Activated T-cell treated with anti-CD3 and anti-CD28 coated beads, Interleukin-2, amount 50 U/mL, for 4 hours (primary cell): ENCODE measurements around the gene DDX28. TPM values are rescaled to one million over a fixed set of nuclear protein-coding genes. Genes with fewer than 3 reads are reported as not detected.

ENCODE experiments used
- ATAC-seq, 2 donors: fragments of 200-7000 bp; cut with Tn5 transposase; one replicate each; pipeline ENCODE4 v1.10.0; 2021
- DNase-seq: peaks from one replicate; pipeline ENCODE4 v3.0.0-alpha.2; 2020
- H3K27me3 Mint-ChIP-seq: one replicate; pipeline ENCODE4 v1.8.0; 2021; ENCODE audit warnings: low read depth, mixed read lengths
- H3K36me3 Mint-ChIP-seq: one replicate; pipeline ENCODE4 v1.8.0; 2022; ENCODE audit warnings: mixed read lengths; ENCODE audit not compliant: insufficient read depth
- H3K4me1 Mint-ChIP-seq: one replicate; pipeline ENCODE4 v1.8.0; 2021; ENCODE audit warnings: low read depth, mixed read lengths
- H3K4me3 Mint-ChIP-seq: one replicate; pipeline ENCODE4 v1.8.0; 2021; ENCODE audit warnings: mild to moderate bottlenecking, moderate library complexity, mixed read lengths
- H3K9me3 Mint-ChIP-seq: one replicate; pipeline ENCODE4 v1.8.0; 2021; ENCODE audit warnings: mixed read lengths
- total RNA-seq, 3 donors: library from RNA; stranded (reverse); gene quantifications; one replicate each; pipeline ENCODE4 v1.2.1, GENCODE V29; 2021

Gene DDX28, protein sequence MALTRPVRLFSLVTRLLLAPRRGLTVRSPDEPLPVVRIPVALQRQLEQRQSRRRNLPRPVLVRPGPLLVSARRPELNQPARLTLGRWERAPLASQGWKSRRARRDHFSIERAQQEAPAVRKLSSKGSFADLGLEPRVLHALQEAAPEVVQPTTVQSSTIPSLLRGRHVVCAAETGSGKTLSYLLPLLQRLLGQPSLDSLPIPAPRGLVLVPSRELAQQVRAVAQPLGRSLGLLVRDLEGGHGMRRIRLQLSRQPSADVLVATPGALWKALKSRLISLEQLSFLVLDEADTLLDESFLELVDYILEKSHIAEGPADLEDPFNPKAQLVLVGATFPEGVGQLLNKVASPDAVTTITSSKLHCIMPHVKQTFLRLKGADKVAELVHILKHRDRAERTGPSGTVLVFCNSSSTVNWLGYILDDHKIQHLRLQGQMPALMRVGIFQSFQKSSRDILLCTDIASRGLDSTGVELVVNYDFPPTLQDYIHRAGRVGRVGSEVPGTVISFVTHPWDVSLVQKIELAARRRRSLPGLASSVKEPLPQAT
- total RNA-seq: 10 to 100 TPM; 34.9 to 40.3 (median 39.1) TPM

DNA sequence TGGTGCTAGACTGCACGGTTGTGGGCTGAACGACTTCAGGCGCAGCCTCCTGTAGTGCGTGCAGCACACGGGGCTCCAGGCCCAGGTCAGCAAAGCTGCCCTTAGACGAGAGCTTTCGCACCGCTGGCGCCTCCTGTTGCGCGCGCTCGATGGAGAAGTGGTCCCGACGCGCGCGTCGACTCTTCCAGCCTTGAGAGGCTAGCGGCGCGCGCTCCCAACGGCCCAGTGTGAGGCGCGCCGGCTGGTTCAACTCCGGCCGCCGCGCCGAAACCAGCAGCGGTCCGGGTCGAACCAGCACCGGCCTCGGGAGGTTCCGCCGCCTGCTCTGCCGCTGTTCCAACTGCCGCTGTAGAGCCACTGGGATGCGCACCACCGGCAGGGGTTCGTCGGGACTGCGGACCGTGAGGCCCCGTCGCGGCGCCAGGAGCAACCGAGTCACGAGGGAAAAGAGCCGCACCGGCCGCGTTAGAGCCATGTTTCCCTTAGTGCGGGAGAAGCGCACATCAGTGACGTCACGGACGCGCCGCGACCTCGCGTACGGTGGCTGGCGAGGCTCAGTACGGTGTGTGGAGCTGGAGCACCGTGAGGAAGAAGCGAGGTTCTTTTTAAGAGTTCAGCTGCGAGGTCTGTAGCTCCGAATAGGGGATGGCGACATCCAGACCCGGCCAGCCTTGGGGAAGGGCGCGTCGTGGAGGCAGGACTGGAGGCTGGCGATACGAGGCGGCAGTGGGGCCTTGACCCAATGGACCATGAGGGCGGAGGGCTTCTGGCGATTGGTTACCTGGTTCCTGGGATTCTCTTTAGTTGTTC lies at the start of gene DDX28, which contains the start of gene DUS2:
Gene DDX28 (minus strand): TSS at position 505 of the 810 bp plus-strand sequence. CDS start 30 bp downstream, at position 475.
Gene DUS2 (plus strand): TSS at position 557 of the 810 bp plus-strand sequence. CDS start 14,740 bp downstream, outside the sequence.
- no peaks in the 10 kb centered on the region for H3K27me3 Mint-ChIP-seq
- peaks cover 22% of the 10 kb centered on the region for H3K4me1 Mint-ChIP-seq
- ATAC-seq: peak; percentile 90 to 92
- H3K4me3 Mint-ChIP-seq: peak within 1 kb of the TSS; percentile 97
- DNase-seq: peak; percentile 95
- H3K36me3 Mint-ChIP-seq: peaks cover 13% of the 10 kb centered on the region
- H3K9me3 Mint-ChIP-seq: no peaks in the 10 kb centered on the region

DNA sequence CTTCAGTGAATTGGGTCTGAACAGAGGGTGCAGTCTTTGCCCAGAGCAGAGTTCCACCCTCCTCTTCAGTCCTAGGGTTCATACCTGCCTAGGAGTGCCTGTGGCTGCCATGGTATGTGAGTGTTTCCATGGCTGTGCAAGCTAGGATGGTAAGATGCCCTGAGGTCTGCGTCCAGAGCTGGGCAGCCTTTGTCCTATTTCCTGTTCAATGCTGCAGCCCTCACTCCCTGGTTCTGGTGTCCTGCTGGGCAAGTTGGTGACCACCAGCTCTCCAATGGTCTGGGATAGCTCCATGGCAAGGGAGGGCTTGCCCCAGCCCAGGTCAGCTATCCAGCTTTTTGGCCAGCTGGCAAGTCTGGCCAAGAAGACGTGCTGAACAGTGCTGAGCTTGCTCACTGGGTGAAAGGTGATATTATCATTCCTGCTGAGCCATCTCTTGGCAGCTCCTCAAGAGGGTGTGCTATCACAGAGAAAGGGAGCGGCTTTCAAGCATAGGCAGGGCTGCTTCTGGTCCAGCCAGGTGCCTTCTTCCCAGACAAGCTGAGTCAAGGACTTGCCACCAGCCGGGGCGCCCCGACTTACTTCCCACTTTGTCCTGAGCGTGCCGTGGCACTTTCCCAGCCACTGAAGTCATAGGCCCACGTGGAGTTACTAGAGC lies 49.1 kb upstream of the DDX28 start:
- no peak for ATAC-seq
- Mint-ChIP-seq H3K4me1 (peaks cover 81% of the 10 kb centered on the region), H3K36me3 (peaks cover 49% of the 10 kb centered on the region), H3K9me3 (no peaks in the 10 kb centered on the region), H3K4me3 (no peak overlapping the region), H3K27me3 (no peaks in the 10 kb centered on the region)
- no peak for DNase-seq

DNA sequence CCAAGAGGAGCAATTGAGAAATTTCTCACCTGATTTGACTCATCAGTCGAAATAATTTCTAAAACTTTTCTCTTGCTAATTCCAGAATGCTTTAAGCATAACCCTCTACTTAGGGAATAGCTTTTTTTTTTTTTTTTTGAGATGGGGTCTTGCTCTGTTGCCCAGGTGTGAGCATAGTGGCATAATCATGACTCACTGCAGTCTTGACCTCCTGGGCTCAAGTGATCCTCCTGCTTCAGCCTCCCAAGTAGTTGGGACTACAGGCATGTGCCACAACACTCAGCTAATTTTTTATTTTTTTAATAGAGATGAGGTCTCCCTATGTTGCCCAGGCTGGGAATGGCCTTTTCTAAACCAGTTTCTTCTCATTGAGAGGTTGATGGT lies 48.5 kb upstream of the DDX28 start:
- Mint-ChIP-seq H3K36me3 (peaks cover 46% of the 10 kb centered on the region), H3K4me3 (no peak overlapping the region), H3K9me3 (no peaks in the 10 kb centered on the region), H3K27me3 (no peaks in the 10 kb centered on the region), H3K4me1 (peaks cover 79% of the 10 kb centered on the region)
- DNase-seq (no peak), ATAC-seq (no peak)

DNA sequence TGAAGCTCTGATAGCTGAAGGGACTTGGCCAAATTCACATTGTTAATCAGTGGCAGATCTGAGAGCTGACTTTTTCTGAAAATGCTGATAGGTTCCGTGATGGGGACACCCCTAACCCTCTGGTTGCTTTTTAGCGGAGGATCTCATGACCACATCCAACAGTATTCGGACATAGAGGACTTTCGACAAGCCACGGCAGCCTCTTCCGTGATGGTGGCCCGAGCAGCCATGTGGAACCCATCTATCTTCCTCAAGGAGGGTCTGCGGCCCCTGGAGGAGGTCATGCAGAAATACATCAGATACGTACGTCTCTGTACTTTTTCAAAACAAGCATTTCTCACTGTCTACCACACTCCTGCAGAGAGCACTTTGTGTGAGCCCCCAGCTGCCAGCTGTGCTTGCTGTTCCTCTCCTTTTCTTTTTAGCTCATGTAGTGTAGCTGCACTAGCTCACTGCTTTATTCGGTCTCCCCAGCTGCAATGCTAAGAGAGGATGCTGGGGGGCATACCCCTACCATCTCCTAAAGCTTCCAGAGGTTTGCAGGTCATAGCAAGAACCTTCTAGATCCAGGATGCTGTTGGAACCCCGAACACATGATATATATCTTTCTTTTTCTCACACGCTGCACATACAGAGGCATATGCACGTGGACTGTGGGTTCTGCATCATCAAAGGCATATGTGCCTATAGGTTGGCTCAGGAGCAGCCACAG lies 47.9 kb upstream of the DDX28 start:
- H3K36me3 Mint-ChIP-seq: peaks cover 42% of the 10 kb centered on the region

DNA sequence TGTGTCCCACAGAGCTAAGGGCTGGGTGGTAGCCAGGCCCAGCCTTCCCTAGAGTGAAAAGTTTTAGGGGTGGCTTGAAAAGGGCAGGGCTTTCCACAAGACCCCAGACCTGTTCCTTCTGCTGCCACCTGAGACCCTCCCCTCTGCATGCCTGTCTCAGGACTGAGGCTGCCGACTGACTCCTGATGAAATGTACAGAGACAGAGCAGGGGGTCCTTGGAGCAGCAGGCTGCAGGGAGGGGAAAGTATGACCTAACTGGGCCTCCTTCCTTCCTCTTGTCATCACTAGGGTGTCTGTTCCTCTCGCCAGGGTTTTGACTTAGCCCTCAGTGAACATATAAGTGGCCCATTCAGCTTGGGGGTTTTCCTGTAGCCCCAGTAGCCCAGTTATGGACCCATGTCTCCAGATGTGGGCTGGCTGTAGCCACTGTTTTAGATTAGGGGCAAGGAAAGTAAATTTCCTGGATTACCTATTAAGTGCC lies 47.3 kb upstream of the DDX28 start:
- DNase-seq (no peak), ATAC-seq (peak in 1 of 2 donors; percentile 15)
- peaks cover 38% of the 10 kb centered on the region for H3K36me3 Mint-ChIP-seq
- H3K27me3 Mint-ChIP-seq: no peaks in the 10 kb centered on the region
- H3K4me3 Mint-ChIP-seq: peak overlapping the region; percentile 56
- peaks cover 79% of the 10 kb centered on the region for H3K4me1 Mint-ChIP-seq
- no peaks in the 10 kb centered on the region for H3K9me3 Mint-ChIP-seq

More for the DNA sequence above, 47.9 kb upstream of the DDX28 start:
- Mint-ChIP-seq H3K9me3 (no peaks in the 10 kb centered on the region), H3K4me1 (peaks cover 79% of the 10 kb centered on the region), H3K27me3 (no peaks in the 10 kb centered on the region), H3K4me3 (no peak overlapping the region)
- ATAC-seq (peak; percentile 64 to 70), DNase-seq (no peak)

DNA sequence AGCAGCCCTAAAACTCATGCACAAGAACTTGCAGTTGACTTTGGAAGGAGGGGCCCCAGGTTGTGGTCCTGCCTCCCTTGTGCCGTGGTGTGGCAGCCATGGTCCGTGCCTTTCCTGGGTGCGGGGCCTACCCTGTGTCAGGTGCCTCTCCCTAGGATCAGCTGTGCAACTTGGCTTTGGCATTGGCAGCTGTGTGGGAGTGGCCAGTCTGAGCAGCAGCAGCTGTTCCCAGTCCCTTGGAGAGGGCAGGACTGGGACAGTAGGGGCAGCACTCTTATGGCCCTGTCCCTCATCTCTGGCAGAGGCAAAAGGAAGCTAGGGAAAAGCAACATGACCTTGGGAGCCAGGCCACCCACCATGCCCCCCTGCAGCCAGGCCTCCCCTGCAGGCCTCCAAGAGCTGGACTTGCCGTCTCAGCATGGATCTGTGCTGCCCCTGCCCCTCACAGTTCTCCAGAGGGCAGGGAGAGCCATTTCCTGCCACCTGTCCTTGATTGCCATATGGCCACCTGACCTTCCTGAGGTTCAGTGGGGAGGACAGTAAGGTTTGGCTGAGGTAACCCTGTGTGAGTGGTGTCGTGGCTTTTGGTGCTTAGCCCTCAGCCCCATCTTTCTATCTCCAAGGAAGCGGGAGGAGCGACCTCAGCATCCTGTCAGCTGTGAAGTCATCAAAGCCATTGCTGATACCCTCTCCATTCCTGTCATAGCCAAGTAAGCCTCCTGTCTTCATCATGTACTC lies 46.6 kb upstream of the DDX28 start:
- H3K36me3 Mint-ChIP-seq: peaks cover 34% of the 10 kb centered on the region
- no peaks in the 10 kb centered on the region for H3K9me3 Mint-ChIP-seq
- DNase-seq (no peak), ATAC-seq (peak; percentile 20 to 41)
- H3K27me3 Mint-ChIP-seq: no peaks in the 10 kb centered on the region
- peaks cover 79% of the 10 kb centered on the region for H3K4me1 Mint-ChIP-seq
- H3K4me3 Mint-ChIP-seq: peak overlapping the region; percentile 56

DNA sequence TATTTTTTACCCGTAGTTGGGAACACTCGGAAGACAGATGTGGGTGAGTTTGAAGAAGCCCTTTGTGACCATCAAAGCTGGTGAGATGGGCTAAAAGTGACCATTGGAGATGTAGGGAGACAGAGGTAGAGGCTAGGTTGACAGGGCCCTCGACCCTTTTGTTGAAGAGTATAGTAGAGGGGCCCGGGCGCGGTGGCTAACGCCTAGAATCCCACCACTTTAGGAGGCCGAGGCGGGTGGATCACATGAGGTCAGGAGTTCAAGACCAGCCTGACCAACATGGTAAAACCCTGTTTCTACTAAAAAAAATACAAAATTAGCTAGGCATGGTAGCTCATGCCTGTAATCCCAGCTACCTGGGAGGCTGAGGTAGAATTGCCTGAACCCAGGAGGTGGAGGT lies 45.9 kb upstream of the DDX28 start:
- Mint-ChIP-seq H3K4me3 (no peak overlapping the region), H3K27me3 (no peaks in the 10 kb centered on the region), H3K36me3 (peaks cover 30% of the 10 kb centered on the region), H3K9me3 (no peaks in the 10 kb centered on the region), H3K4me1 (peaks cover 79% of the 10 kb centered on the region)
- DNase-seq (no peak), ATAC-seq (no peak)

DNA sequence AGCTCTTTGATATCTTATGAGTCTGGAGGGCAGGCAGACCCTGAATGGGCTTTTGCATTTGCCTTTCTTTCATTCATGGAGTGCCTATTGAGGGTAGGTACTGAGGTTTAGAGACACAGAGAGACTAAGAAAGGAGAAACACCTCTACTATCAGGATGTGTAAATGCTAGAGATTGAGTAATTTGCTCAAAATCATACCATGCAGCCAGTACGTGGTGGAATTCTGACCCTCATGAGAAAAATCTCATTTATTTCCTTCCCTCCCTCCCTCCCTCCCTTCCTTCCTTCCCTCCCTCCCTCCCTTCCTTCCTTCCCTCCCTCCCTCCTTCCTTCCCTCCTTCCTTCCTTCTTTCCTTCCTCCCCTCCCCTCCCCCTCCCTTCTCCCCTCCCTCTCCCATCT lies 43.7 kb upstream of the DDX28 start:
- Mint-ChIP-seq H3K9me3 (no peaks in the 10 kb centered on the region), H3K36me3 (peaks cover 22% of the 10 kb centered on the region), H3K4me1 (peaks cover 78% of the 10 kb centered on the region), H3K4me3 (no peak overlapping the region), H3K27me3 (no peaks in the 10 kb centered on the region)
- ATAC-seq (no peak), DNase-seq (no peak)

DNA sequence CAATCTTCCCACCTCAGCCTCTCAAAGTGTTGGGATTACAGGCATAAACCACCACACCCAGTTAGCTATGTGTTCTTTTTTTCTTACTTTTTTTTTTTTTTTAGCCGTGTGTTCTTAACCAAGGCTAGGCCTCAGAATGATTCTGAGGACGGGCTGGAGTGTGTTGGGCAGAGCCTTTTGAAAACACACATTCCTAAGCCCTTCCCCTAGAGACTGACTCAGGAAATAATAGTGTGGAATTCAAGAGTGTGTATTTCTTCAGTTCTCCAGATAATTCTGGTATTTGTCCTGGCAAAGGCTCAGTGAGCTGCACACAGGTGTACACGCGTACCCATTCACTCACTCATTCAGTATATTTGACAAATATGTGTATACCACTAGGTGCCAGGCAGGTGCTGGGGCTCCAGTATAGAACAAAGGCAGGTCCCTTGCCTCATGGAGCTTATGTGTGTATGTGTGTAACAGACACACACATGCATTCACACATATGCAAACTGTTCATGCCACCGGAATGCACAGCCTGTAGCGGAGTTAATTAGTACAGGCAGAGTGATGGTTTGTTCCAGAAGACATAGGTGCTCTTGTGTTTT lies 42.8 kb upstream of the DDX28 start:
- Mint-ChIP-seq H3K4me3 (no peak overlapping the region), H3K9me3 (no peaks in the 10 kb centered on the region), H3K27me3 (no peaks in the 10 kb centered on the region), H3K4me1 (peaks cover 78% of the 10 kb centered on the region), H3K36me3 (peaks cover 24% of the 10 kb centered on the region)
- DNase-seq (no peak), ATAC-seq (no peak)

DNA sequence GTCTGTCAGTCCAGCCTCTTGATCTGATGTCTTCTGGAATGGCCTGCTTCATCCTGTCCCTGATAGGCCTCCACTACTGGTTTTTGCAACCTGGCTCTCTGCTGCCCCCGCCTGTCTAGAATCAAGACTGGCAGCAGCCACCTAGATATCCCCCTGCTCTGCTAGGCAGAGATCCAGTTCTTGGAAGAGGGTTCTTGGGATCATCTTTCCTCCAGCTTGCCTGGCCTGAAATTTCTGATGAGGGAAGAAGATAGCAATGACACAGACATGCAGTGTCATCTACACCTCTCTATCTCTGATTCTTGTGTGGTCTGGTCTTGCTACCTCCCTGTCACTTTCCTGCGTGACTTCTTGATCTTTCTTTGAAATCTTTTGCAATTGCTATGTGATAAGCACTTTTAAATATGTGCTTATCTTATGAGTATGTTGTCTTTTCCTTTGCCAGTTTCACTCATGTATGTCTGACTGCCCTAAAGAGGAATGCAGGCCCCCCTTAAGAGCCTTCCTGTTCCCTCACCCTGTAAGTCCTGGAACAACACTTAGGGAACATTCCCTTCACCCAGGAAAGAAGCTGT lies 41.8 kb upstream of the DDX28 start:
- Mint-ChIP-seq H3K36me3 (peaks cover 21% of the 10 kb centered on the region), H3K4me3 (no peak overlapping the region), H3K4me1 (peaks cover 72% of the 10 kb centered on the region), H3K27me3 (no peaks in the 10 kb centered on the region), H3K9me3 (no peaks in the 10 kb centered on the region)
- DNase-seq (peak; percentile 69), ATAC-seq (peak; percentile 81 to 83)

DNA sequence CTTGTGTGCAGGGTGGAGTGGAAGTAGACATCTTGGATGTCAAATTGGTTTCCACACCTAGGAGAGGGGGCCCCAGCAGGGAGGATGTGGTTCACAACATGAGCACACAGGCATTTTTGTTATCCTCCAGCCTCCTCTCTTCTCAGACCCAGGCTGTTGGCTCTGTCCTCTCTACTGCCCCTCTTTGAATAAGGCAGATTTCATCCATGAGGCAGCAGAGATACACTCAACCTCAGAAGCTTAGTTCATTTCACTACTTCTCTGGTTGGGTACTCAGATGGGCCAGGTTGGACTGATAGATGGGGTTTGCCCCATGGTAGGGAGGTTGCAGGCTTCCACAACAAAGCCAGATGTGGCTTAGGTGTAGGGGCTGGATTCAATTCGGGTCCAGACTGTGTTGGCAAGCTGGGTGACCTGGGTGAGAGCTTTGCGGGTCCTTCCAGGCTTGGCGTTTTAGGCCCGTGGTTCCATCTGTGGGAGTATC lies 39.9 kb upstream of the DDX28 start:
- peak; percentile 57 for ATAC-seq
- no peaks in the 10 kb centered on the region for H3K9me3 Mint-ChIP-seq
- H3K36me3 Mint-ChIP-seq: peaks cover 26% of the 10 kb centered on the region
- H3K27me3 Mint-ChIP-seq: no peaks in the 10 kb centered on the region
- H3K4me1 Mint-ChIP-seq: peaks cover 74% of the 10 kb centered on the region
- no peak for DNase-seq
- no peak overlapping the region for H3K4me3 Mint-ChIP-seq

DNA sequence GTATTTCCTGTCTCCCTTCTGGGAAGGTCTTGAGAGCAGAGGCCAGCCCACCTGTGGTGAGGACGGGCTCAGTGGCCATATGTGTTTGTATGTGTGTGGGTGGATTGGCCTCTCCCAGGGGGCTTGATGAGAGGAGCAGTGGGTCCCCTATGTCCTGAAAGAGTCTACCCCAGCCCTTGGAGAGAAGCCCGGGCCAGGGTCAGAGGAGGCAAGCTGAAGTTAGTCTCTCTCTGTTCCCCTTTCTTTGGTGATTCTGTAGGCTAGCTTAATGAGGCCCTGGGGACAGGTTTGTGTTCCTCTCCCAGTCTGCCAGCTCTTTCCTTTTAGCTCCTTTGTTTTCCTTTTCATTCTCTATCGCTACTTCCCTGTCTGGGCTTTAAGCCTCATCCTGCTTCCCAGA lies 38.4 kb upstream of the DDX28 start:
- Mint-ChIP-seq H3K4me3 (no peak overlapping the region), H3K36me3 (peaks cover 27% of the 10 kb centered on the region), H3K4me1 (peaks cover 68% of the 10 kb centered on the region)

More for the DNA sequence above, 38.4 kb upstream of the DDX28 start:
- ATAC-seq (no peak), DNase-seq (no peak)
- no peaks in the 10 kb centered on the region for H3K27me3 Mint-ChIP-seq
- H3K9me3 Mint-ChIP-seq: no peaks in the 10 kb centered on the region
